HG03196 (cell line): ENCODE results near the gene IRX1.

Source experiments
- ATAC-seq: cut with Tn5 transposase; IDR thresholded peaks from one replicate; pipeline ENCODE4 v1.9.1; 2021; ENCODE audit not compliant: unreplicated experiment

IRX1 gene

DNA sequence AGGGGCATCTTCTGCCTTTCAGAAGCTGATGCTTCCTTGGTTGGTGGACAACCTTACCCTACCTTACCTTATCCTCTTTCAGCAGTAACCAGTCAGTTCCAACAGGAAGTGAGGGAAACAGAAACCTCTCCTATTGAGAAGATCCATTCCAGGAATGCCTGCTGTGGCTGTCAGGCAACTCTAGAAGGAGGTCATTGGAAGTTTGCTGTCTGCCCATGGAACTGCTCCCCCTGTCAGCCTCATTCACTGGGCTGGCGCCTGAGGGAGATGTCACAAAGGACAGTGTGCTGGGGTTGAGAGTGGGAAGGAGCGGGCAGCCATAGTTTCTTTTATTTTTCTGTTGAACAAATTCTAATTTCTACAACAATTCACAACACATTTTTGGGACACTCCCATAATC, 54.7 kb downstream of the IRX1 start:
- no peak for ATAC-seq

DNA sequence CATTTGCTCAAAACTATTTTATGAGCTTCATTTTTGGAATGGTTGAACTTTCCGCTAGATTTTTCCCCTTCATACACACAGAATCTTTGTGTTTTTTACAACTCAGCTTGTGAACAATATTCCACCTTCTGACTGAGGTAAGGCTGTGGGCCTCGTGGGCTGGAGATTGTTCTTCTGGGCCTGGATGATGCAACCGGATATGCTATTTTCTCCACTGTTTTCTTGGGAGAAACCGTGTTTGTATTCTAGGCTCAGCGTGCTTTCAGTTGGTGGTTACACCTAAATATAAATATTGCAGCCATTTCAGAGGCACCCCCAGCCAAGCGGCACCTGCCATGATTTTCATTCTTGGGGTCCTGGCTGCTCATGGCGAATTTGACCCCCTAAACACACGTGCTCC, 55.2 kb downstream of the IRX1 start:
- no peak for ATAC-seq
